Measurements from ENCODE around the gene HCST. TPM values are rescaled to one million over a fixed set of nuclear protein-coding genes. Genes with fewer than 3 reads are reported as not detected.
"Not testable (repeated sequence)": the region's sequence is repeated elsewhere in the genome, so short reads cannot be mapped to it uniquely, and the experiment has no call there.

Gene HCST
- total RNA-seq, 2 donors from 2014 or later = 2.4 to 4.8 TPM

GRCh38 chr19:35888398-35888797 lies 13.9 kb upstream of the HCST start:
- TF ChIP-seq, protein P1, sequence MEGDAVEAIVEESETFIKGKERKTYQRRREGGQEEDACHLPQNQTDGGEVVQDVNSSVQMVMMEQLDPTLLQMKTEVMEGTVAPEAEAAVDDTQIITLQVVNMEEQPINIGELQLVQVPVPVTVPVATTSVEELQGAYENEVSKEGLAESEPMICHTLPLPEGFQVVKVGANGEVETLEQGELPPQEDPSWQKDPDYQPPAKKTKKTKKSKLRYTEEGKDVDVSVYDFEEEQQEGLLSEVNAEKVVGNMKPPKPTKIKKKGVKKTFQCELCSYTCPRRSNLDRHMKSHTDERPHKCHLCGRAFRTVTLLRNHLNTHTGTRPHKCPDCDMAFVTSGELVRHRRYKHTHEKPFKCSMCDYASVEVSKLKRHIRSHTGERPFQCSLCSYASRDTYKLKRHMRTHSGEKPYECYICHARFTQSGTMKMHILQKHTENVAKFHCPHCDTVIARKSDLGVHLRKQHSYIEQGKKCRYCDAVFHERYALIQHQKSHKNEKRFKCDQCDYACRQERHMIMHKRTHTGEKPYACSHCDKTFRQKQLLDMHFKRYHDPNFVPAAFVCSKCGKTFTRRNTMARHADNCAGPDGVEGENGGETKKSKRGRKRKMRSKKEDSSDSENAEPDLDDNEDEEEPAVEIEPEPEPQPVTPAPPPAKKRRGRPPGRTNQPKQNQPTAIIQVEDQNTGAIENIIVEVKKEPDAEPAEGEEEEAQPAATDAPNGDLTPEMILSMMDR (IDR thresholded peaks at IDR 0.05) = no peak
- H3K9me3 ChIP-seq = no peaks in the 10 kb centered on the region
- H3K4me1 ChIP-seq = no peaks in the 10 kb centered on the region
- no peak overlapping the region for H3K4me3 ChIP-seq
- intact Hi-C loops (cut with DNase I) = no loop called here
- H3K27me3 ChIP-seq = no peaks in the 10 kb centered on the region
- H3K9ac ChIP-seq (ENCODE audit: low read depth in 2 of 2, low read length in 2 of 2) = no peak overlapping the region
- no peak overlapping the region for H3K27ac ChIP-seq
- peaks cover 8% of the 10 kb centered on the region for H3K36me3 ChIP-seq
- DNase-seq = no peak

GRCh38 chr19:35889370-35890112 lies 12.8 kb upstream of the HCST start:
- DNase-seq = no peak
- Histone ChIP-seq H3K4me3 (no peak overlapping the region), H3K27ac (no peak overlapping the region), H3K27me3 (no peaks in the 10 kb centered on the region), H3K36me3 (peaks cover 8% of the 10 kb centered on the region), H3K4me1 (no peaks in the 10 kb centered on the region), H3K9ac (ENCODE audit: low read depth in 2 of 2, low read length in 2 of 2) (no peak overlapping the region), H3K9me3 (no peaks in the 10 kb centered on the region)
- intact Hi-C loops (cut with DNase I) = no loop called here
- TF ChIP-seq, protein P1 (IDR thresholded peaks at IDR 0.05) = no peak

- Histone ChIP-seq H3K27ac (no peak overlapping the region), H3K27me3 (no peaks in the 10 kb centered on the region), H3K4me1 (no peaks in the 10 kb centered on the region), H3K9me3 (no peaks in the 10 kb centered on the region), H3K9ac (ENCODE audit: low read depth in 2 of 2, low read length in 2 of 2) (no peak overlapping the region), H3K36me3 (peaks cover 8% of the 10 kb centered on the region), H3K4me3 (no peak overlapping the region)
- TF ChIP-seq, protein P1 (IDR thresholded peaks at IDR 0.05) = no peak
- DNase-seq = no peak
- intact Hi-C loops (cut with DNase I) = no loop called here
Observed at GRCh38 chr19:35890113-35890650, 12.1 kb upstream of the HCST start.

GRCh38 chr19:35891819-35892218 lies 10.5 kb upstream of the HCST start:
- intact Hi-C loops (cut with DNase I); H3K9me3 ChIP-seq; H3K27me3 ChIP-seq; H3K9ac ChIP-seq (ENCODE audit: low read depth in 2 of 2, low read length in 2 of 2); H3K4me1 ChIP-seq; H3K27ac ChIP-seq; H3K36me3 ChIP-seq; DNase-seq; H3K4me3 ChIP-seq: not testable (repeated sequence)

- Histone ChIP-seq H3K27ac (no peak overlapping the region), H3K9ac (ENCODE audit: low read depth in 2 of 2, low read length in 2 of 2) (no peak overlapping the region), H3K36me3 (no peaks in the 10 kb centered on the region), H3K27me3 (no peaks in the 10 kb centered on the region), H3K4me1 (peaks cover 3% of the 10 kb centered on the region), H3K9me3 (no peaks in the 10 kb centered on the region), H3K4me3 (no peak overlapping the region)
- no peak for DNase-seq
- TF ChIP-seq, protein P1 (IDR thresholded peaks at IDR 0.05) = no peak
- intact Hi-C loops (cut with DNase I) = no loop called here
Observed at GRCh38 chr19:35894342-35894741, 8.0 kb upstream of the HCST start.
